Measurements from ENCODE around the gene PERM1.
A peak's percentile ranks its signal among the peaks of the same experiment; 100 is the strongest.
"Not testable (repeated sequence)": the region's sequence is repeated elsewhere in the genome, so short reads cannot be mapped to it uniquely, and the experiment has no call there.

Gene PERM1

DNA sequence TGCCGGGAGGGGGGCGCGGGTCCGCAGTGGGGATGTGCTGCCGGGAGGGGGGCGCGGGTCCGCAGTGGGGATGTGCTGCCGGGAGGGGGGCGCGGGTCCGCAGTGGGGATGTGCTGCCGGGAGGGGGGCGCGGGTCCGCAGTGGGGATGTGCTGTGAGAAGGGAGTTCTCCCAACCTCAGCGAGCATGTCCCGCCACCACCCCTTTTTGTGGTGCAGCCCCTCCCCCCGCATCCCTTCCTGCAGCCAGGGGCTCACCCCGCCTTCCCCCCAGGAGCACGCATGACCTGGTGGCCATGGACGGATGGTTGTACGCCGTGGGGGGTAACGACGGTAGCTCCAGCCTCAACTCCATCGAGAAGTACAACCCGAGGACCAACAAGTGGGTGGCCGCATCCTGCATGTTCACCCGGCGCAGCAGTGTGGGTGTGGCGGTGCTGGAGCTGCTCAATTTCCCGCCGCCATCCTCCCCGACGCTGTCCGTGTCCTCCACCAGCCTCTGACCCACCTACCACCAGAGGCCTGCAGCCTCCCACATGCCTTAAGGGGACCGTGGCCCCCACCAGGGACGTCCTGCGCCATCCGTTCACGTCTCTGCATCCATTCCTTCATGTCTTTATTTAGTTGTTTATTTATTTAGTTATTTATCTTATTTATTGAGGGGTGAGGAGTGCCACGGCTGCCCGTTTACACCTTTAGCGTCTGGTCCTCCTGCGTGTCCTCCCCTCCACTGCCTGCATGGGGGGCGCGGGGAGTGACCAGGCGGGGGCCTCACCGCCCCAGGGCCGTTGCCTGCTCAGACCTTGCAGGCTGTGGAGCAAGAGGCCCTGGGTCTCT, 17.0 kb downstream of the PERM1 start:
- DNase-seq = no peak

DNA sequence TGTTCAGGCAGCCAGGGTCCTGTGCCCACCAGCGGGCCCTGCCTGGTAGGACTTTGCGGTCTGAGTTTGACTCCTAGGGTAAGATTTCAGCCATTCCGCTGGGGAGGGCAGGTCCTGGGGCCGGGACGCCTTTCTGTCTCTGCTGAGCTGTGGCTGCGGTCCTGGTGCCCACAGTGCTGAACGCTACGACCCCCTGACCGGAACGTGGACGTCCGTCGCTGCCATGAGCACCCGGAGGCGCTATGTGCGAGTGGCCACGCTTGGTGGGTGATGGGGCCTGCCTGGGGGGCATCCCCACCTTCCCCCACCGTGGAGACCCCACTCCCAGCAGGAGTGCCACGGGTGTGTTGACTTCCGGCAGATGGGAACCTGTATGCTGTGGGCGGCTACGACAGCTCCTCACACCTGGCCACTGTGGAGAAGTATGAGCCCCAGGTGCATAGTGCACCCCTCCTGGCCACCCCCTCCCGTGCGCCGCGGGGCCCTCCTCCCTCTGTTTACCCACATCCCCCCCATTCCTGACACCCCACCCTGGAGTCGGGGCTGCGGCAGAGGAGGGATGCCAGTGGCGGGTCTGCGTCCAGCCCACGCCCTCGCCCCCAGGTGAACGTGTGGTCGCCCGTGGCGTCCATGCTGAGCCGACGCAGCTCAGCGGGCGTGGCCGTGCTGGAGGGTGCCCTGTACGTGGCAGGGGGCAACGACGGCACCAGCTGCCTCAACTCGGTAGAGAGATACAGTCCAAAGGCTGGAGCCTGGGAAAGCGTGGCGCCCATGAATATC, 18.0 kb downstream of the PERM1 start:
- DNase-seq = no peak

DNA sequence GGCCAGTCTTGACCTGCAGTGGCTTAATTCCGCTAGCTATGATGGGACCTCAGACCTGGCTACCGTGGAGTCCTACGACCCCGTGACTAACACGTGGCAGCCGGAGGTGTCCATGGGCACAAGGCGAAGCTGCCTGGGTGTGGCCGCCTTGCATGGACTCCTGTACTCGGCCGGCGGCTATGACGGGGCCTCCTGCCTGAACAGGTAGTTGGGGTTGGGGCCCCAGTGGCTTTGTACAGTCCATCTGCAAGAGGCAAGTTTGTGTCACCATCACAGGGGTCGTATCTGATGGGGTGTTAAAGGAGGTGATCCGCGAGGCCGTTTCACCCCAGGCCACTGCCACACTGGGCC, 18.6 kb downstream of the PERM1 start:
- no peak for DNase-seq

DNA sequence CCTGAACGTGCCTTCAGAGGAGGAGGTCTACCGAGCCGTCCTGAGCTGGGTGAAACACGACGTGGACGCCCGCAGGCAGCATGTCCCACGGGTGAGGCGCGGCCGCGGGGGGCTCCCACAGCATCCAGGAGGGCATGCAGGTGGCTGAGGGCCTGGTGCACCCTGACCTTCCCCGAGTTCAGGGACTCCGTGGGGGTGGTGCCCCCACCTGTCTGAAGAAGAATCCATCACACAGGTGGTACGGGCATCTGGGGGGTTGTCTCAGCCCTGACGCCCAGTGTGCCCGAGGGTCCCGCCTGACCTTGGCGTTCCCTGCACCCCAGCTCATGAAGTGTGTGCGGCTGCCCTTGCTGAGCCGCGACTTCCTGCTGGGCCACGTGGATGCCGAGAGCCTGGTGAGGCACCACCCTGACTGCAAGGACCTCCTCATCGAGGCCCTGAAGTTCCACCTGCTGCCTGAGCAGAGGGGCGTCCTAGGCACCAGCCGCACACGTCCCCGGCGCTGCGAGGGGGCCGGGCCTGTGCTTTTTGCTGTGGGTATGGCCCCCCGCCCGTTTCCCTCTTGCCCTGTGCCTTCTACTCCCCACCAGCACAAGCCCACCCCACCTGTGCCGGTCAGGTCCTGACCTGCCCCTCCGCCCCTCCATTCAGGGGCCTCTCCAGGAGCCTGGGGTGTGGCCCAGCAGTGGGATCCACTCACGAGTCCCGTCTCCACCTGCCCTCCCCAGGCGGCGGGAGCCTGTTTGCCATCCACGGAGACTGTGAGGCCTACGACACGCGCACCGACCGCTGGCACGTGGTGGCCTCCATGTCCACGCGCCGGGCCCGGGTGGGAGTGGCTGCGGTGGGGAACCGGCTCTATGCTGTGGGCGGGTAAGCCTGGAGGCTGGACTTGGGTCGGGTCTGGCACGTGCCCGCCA, 19.3 kb downstream of the PERM1 start:
- no peak for DNase-seq

DNA sequence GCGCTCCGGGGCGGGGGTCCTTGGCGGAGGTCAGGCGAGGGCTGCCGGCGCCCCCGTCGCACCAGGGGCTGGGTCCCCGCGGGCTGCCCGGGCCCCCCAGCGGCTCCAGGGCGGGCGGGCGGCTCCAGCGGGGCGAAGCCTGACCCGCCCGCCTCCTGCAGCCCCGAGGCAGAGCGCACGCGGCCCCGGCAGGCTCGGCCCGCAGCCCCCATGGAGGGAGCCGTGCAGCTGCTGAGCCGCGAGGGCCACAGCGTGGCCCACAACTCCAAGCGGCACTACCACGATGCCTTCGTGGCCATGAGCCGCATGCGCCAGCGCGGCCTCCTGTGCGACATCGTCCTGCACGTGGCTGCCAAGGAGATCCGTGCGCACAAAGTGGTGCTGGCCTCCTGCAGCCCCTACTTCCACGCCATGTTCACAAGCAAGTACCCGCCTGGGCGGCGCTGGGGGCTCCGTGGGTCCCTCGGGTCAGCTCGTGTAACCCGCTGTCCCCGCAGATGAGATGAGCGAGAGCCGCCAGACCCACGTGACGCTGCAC, 20.7 kb downstream of the PERM1 start:
- DNase-seq = no peak

DNA sequence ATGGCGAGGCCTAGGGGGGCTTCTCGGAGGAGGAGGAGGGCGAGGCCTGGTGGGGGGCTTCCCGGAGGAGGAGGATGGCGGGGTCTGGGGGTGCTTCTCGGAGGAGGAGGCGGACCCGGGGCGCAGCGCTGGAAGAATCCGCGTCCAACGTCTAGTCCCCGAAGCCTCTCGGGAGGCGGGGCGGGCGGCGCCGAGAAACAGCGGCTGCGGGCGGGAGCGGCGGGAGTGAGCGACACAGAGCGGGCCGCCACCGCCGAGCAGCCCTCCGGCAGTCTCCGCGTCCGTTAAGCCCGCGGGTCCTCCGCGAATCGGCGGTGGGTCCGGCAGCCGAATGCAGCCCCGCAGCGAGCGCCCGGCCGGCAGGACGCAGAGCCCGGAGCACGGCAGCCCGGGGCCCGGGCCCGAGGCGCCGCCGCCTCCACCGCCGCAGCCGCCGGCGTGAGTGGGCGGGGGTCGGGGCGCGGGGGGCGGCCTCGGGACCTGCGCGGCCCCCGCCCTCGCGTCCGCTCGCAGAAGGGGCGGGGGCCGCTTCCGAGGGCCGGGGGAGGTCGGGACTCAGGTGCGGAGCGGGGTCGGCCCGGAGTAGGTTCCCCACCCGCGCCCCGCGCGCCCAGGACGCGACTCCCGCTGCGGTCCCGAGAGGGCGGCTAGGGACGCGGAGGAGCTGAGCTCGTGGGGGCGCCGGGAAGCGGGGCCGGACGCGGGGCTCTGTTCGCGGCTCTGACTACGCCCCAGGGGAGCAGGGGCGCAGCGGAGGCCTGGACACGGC, 21.3 kb downstream of the PERM1 start, which contains the start of gene KLHL17:
TSS of gene KLHL17 (plus strand) at position 222 of the 769 bp plus-strand sequence. CDS start at position 332, 110 bp downstream.
- peak; percentile 52 to 72 for DNase-seq

DNA sequence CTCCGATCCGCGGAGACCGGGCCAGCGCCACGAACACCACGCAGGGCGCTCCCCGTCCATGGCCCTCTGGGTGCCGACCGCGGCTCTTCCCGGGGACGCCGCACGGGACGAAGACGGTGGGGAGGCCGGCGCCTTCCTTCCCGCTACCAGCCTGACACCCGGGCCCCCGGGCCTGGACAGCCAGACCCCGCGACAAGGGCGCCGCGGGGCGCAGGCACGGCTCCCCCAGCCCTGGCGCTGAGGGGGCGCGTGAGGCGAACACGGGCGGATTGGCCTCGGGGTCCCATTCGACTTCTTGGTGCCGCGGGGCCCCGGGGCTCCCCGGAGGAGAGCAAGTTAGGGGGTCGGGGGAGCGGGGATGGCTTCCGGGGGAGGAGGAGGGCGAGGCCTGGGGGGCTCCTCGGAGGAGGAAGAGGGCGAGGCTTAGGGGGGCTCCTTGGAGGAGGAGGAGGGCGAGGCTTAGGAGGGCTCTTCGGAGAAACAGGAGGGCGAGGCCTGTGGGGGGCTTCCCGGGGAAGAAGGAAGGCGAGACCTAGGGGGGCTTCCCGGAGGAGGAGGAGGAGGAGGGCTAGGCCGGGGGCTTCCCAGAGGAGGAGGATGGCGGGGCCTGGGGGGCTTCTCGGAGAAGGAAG, 22.0 kb downstream of the PERM1 start:
- no peak for DNase-seq

DNA sequence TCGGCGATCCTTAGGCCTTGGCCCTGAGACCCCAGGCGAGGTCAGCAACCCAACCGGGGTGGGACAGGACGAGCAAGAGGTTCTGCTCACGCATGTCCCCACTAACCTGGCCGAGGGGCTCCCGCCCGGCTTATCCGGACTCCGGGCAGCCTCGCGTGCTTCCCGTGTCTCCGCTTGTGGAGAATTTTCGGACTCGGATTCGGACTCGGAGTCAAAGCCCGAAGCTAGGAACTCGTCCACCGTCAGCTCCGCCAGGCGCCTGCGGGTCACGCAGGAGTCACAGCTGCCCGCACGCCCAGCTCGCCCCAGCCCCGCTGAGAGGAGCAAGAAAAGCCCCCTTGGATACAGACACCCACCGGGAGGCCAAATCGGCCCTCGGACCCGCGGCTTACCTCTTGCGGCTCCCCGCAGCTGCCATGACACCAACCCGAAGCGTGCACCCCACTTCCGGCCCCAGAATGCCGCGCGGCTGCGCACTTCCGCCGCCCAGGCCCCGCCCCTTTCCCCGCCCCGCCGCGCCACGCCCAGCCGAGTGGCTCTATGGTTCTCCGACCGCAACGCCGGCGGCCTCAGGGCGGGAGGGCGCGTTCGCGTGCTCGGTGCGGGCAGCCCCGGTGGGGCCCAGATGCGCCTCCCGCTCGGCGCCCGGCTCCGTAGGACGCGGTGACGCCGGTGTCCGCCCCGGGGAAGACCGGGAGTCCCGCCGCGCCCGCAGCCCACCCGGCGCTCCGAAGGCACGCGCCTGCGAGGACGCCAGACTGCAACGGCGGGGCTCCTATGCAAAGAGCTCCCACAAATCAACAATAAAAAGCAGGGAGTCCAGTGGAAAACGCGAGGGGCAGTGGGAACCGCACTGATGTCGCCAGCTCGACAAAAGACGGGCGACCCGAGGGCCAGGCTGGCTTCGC, 22.8 kb downstream of the PERM1 start, which contains the start of gene NOC2L:
TSS of gene NOC2L (minus strand) at position 434 of the 908 bp plus-strand sequence. CDS start at position 418, 16 bp downstream.
- peak; percentile 83 to 84 for DNase-seq

DNA sequence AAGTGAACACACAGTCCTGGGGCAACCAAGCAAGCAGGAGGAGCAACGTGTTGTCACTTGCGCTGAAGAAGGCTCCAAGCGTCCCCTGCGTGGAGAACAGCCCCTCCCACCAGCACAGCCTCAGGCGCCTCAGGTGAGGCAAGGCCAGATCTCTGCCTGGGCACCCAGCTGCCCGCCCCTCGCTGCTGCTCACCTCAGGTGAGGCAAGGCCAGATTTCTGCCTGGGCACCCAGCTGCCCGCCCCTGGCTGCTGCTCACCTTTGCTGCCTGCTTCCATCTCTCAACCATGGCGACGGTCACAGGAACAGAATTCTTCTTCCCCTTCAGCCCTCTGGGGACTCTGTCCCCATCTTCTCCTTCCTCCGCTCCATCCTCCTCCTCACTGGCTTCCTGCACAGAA, 25.3 kb downstream of the PERM1 start:
- no peak for DNase-seq

DNA sequence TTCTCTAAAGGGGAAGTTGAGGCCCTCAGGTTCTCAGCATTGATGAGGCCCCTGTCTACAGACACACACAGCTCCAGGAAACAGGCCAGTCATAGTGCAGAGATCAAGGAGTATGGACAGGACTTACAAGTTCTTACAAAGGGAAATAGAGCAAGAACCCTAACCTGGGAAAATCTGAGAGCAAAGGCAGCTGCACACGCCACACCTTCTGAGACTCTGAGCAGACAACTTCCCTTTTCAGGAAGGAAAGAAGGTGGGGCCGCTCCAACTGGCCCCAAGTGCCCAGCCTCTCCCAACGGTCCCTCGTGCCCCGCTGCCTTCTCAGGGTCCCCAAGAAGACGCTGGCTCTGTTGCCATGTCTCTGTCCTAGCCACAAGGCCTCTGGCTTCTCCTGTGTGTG, 26.4 kb downstream of the PERM1 start:
- no peak for DNase-seq

DNA sequence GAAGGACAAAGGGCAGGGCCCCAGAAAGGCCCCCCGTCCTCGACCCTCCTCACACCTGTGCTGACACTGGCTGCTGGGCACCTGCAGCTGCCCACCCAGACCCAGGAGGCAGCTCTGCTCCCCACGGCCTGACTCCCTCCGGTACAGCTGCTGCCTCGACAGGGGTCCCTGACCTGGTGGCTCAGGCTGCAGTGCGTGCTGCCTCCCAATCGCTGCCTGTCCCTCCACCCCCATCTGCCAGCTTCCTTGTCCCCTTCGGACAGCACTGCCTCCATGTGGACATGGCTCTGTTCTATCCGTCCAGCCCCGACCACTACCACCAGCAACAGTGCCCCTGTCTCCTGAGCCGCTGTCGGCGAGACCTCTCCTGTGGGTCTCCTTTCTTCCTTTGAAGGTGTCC, 27.0 kb downstream of the PERM1 start:
- DNase-seq = no peak

DNA sequence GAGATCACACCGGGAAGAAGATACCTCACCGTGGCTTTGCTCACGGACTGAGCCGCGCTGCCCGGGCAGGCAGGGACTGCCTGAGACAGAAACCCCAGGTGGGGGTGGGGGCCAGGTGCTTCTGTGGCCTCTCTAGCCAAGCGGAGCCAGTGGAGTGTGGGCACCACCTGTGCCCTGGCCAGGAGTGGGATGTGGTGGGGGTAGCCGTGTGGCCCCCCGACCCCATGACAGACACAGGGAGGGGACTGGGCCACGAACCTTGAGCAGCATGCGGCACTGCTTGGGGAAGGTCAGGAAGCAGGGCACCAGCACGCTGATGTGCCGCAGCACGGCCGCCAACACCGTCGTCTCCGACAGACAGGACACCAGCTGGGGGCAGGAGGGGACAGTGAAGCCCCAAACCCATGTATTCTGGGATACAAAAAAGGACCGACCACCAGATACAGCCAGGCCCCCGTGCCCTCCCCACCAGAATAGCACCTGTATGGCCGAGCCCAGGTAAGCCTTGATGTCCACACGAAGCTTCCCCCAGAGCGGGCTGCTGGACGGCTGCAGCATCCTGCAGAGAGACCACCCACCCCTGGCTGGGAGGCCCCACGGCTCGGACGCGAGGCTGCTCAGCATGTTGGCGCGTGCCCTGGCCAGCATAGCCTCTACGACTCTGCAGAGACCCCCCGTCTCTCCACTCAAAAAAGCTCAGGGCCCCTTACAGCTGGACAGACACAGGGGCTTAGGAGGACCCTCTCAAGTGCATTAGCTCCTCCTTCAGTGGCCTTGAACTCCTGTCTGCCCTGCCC, 28.2 kb downstream of the PERM1 start:
- DNase-seq = no peak

DNA sequence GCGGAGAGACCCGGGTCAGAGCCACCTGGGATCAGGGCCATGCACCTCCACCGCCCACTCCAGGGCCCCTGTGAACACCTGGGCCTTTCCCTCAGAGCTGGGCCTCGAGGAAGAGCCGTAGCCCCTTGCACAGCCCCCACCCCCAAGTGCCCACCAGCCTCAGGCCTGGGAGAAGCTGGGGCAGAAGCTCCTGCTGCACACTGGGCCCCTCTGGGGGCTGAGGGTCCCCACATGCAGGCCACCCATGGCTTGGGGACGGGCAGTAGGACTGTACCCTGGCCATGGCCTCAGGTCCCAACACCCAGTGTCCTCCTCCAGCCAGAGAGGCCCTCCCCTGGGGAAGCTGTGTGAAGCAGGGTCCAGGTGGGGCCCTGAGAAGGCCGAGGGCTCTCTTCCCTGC, 29.3 kb downstream of the PERM1 start:
- no peak for DNase-seq

DNA sequence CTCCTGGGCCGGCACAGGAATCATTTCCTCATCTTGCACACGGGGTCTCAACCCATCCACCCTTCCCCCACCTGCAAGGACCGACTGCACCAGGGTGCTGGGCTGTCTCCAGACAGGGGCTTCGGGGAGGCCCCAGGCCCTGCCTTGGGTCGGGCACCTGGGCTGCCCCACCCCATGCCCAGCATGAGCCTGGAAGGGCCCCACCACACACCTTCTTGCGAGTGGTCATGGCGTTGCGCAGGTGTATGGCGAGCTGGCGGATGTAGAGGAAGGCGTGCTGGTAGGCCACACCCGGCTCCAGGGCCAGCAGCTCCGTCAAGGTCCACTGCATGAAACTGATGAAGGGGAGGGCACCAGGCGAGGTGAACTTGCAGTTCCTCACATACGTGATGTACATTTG, 29.7 kb downstream of the PERM1 start:
- no peak for DNase-seq

DNA sequence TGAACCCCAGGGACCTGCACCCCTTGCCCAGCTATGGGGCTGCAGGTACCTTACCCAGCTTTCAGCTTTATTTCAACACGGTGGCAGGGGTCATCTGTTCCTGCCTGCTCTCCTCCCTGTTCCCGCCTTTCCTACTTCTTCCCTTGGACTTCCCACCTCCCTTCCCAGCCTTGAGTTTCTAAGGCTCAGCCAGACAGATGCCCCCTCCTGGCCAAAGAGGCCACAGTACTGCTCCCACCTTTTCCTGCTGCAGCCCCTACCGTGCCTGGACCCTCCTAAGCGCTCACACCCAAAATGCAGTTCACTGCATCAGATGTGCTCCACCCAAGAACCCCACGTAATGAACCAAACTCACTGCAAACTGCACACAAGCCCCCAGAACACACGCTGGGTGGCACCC, 30.5 kb downstream of the PERM1 start:
- no peak for DNase-seq

DNA sequence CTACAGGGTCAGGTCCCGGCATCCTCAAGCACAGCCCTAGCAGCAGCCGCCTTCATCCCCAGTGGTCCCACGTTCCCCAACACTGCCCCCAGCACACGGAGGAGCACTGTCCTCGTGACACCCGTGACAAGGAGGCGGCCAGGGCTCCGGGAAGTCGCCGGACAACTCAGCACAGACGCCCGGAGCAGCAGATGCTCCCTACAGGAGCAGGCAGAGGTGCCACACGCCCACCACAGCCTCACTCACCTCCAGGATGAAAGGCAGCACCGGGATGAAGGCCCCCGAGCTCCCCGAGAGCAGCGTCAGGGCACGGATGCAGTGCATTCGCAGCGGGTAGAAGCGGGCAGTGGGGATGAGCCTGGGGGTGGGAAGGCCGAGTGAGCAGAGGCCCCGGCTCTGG, 31.0 kb downstream of the PERM1 start:
- no peak for DNase-seq

DNA sequence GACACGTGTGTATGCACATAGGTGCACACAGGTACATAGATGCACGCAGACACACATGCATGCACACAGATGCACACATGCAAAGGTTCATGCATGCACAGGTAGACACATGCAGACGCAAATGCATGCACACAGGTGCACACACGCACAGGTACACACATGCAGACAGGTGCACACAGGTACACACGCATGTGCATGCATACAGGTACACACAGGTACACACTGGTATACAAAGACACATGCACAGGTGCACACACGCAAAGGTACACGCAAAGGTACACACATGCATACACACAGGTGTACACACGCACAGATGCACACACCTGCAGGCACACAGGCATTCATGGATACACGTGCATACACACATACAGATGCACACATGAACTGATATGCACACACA, 31.6 kb downstream of the PERM1 start:
- no peak for DNase-seq

DNA sequence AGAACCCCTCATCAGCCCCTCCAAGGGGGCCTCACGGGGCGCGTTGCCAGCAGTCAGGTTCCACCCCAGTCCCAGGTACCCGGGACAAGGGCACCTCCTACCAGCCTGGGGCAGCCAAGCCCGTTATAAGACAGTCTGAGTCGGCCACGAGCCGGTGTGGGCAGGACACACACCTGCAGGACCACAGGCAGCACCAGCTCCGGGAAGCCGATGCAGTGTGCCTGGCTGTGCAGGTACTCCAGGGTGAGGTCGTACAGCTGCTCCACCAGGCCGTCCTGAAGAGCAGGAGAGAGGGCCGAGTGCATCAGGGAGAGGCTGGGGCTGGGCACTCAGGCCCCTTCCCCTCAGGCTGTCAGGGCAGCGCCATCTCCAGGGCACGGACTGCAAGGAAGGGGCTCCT, 33.9 kb downstream of the PERM1 start:
- no peak for DNase-seq

DNA sequence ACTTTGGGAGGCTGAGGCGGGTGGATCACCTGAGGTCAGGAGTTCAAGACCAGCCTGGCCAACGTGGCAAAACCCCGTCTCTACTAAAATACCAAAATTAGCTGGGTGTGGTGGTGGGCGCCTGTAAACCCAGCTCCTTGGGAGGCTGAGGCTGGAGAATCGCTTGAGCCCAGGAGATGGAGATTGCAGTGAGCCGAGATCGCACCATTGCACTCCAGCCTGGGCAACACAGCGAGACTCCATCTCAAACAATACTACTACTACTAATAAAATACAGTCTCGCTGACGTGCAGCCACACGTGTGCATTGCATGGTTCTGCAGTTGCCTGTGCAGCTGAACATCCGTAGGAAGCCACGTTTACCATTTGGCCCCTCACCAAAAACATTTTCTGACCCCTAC, 35.1 kb downstream of the PERM1 start:
- DNase-seq = not testable (repeated sequence)
